B cell (primary cell): ENCODE results near the gene KLHL42. TPM values are rescaled to one million over a fixed set of nuclear protein-coding genes. Genes with fewer than 3 reads are reported as not detected.

Experiments used
- ATAC-seq: fragments of 200-7000 bp; cut with Tn5 transposase; one replicate; pipeline ENCODE4 v1.10.0; 2021; ENCODE audit warnings: low read depth, mild to moderate bottlenecking, moderate number of reproducible peaks, moderate library complexity
- CTCF ChIA-PET: fragments of 350-600 bp; sonication (Branson Sonifier 250); formaldehyde crosslinking; loops from one replicate; lab custom pipeline; 2021; ENCODE audit warnings: antibody characterized with exemption, inconsistent platforms; lab: Charles Lee
- POLR2A ChIA-PET: fragments of 350-600 bp; sonication (Branson Sonifier 250); formaldehyde crosslinking; loops from one replicate; lab custom pipeline; 2021; ENCODE audit warnings: antibody characterized with exemption; lab: Charles Lee
- DNase-seq: peaks from one replicate; pipeline ENCODE4 v3.0.0; 2013
- H2AFZ ChIP-seq: 2 replicates; pipeline ENCODE4 v1.6.1; 2012; ENCODE audit warnings: mild to moderate bottlenecking, low read depth, low read length; ENCODE audit not compliant: insufficient read depth, poor library complexity, severe bottlenecking
- H3K27ac ChIP-seq, 2 donors: 1 replicate in 1 of 2; 2 replicates in 1 of 2; pipeline ENCODE4 v1.5.1; 2012 to 2013; ENCODE audit warnings: low read length in 2 of 2, mild to moderate bottlenecking in 2 of 2, moderate library complexity in 1 of 2
- H3K27me3 ChIP-seq, 4 experiments: fragments of 200-600 bp in 1 of 4; sonication (generic) in 1 of 4; replicated peaks in 1 of 4; 1 replicate in 2 of 4; 2 replicates in 2 of 4; pipeline versions ENCODE4 v1.6.1 to v1.7.0; 2013 to 2016; ENCODE audit warnings: low read length in 3 of 4, mild to moderate bottlenecking in 2 of 4, mixed read lengths in 1 of 4, moderate library complexity in 1 of 4; ENCODE audit not compliant: insufficient read depth in 4 of 4, control insufficient read depth in 3 of 4; ENCODE audit errors: control extremely low read depth in 1 of 4
- H3K36me3 ChIP-seq, 2 experiments: replicated peaks in 1 of 2; 1 replicate in 1 of 2; 2 replicates in 1 of 2; pipeline versions ENCODE4 v1.6.1 to v1.7.1; 2013; ENCODE audit warnings: low read length in 1 of 2; ENCODE audit not compliant: insufficient read depth in 2 of 2, control insufficient read depth in 1 of 2; ENCODE audit errors: control extremely low read depth in 1 of 2, extremely low read depth in 1 of 2
- H3K4me1 ChIP-seq, 2 donors: fragments of 200-600 bp in 1 of 2; sonication (generic) in 1 of 2; 1 replicate in 1 of 2; 2 replicates in 1 of 2; pipeline versions ENCODE4 v1.5.1 to v1.6.1; 2013 to 2017; ENCODE audit warnings: low read length in 2 of 2; ENCODE audit not compliant: control insufficient read depth in 2 of 2, insufficient read depth in 2 of 2
- H3K4me2 ChIP-seq: replicated peaks from 2 replicates; pipeline ENCODE3; 2012; ENCODE audit warnings: mild to moderate bottlenecking, low read depth, low read length; ENCODE audit not compliant: poor library complexity, severe bottlenecking
- H3K4me3 ChIP-seq, 5 experiments: fragments of 200-600 bp in 1 of 5; sonication (generic) in 1 of 5; 1 replicate in 3 of 5; 2 replicates in 2 of 5; pipeline versions ENCODE4 v1.5.1 to v1.7.0; 2011 to 2016; ENCODE audit warnings: low read length in 4 of 5, mild to moderate bottlenecking in 4 of 5, low read depth in 2 of 5, control low read depth in 1 of 5, moderate library complexity in 1 of 5; ENCODE audit not compliant: insufficient read depth in 1 of 5; ENCODE audit errors: control extremely low read depth in 1 of 5, extremely low read depth in 1 of 5
- H3K79me2 ChIP-seq: fragments of 200-600 bp; sonication (generic); one replicate; pipeline ENCODE4 v1.6.0; 2016; ENCODE audit warnings: low read length; ENCODE audit not compliant: control insufficient read depth, insufficient read depth
- H3K9ac ChIP-seq: fragments of 200-600 bp; sonication (generic); 2 replicates; pipeline ENCODE4 v1.6.1; 2017; ENCODE audit warnings: mild to moderate bottlenecking, low read length, moderate library complexity
- H3K9me3 ChIP-seq, 3 donors: one replicate each; pipeline versions ENCODE4 v1.6.1 to v1.7.1; 2013; ENCODE audit warnings: low read length in 2 of 3; ENCODE audit not compliant: control insufficient read depth in 2 of 3, insufficient read depth in 1 of 3; ENCODE audit errors: control extremely low read depth in 1 of 3
- H4K20me1 ChIP-seq: 2 replicates; pipeline ENCODE4 v1.6.0; 2012; ENCODE audit warnings: mild to moderate bottlenecking, low read length; ENCODE audit not compliant: insufficient read depth, control insufficient read depth, poor library complexity, severe bottlenecking
- H3K27ac Mint-ChIP-seq: one replicate; pipeline ENCODE4 v1.8.0; 2021; ENCODE audit warnings: mixed read lengths
- H3K27me3 Mint-ChIP-seq: one replicate; pipeline ENCODE4 v1.8.0; 2021; ENCODE audit warnings: mixed read lengths
- H3K4me1 Mint-ChIP-seq: one replicate; pipeline ENCODE4 v1.8.0; 2021; ENCODE audit warnings: mixed read lengths
- H3K4me3 Mint-ChIP-seq: one replicate; pipeline ENCODE4 v1.8.0; 2021; ENCODE audit warnings: mixed read lengths
- H3K9me3 Mint-ChIP-seq: one replicate; pipeline ENCODE4 v1.8.0; 2022; ENCODE audit warnings: mixed read lengths; ENCODE audit not compliant: insufficient read depth
- CTCF ChIP-seq: fragments of 200-600 bp; IDR thresholded peaks from one replicate; pipeline ENCODE4 v1.8.0; 2022; ENCODE audit warnings: antibody characterized with exemption, mild to moderate bottlenecking
- EZH2 ChIP-seq: IDR thresholded peaks from 2 replicates; pipeline ENCODE4 v1.6.1; 2012; ENCODE audit warnings: borderline replicate concordance, low read depth, mild to moderate bottlenecking, moderate library complexity, low read length; ENCODE audit not compliant: insufficient read depth, poor library complexity, severe bottlenecking
- WGBS: methylation state at CpG from one replicate; pipeline ENCODE4 v1.1.5; 2013; ENCODE audit warnings: missing lambda C conversion rate; ENCODE audit not compliant: insufficient coverage; 5-methylcytosine and 5-hydroxymethylcytosine counted together
- intact Hi-C: fragments of 100-400 bp; cut with micrococcal nuclease; formaldehyde crosslinking; loops from one replicate; pipeline ENCODE4 v1.10.0; 2022
- polyA plus RNA-seq: library from polyadenylated mRNA; depleted of rRNA; stranded (reverse); fragments of >200 nt; gene quantifications from 2 replicates; pipeline ENCODE4 v1.2.3, GENCODE V29; 2012
- total RNA-seq, 2 donors: library from RNA; stranded (reverse); fragments of 120-200 nt in 1 of 2; gene quantifications; 1 replicate in 1 of 2; 2 replicates in 1 of 2; pipeline versions ENCODE4 v1.2.3 to v1.2.4, GENCODE V29; 2013 to 2022

Gene KLHL42
- total and polyA plus RNA-seq, 2 donors (not counting 1 experiment from before 2014, with no cell fraction given) = 11.5 to 20.5 TPM

- CTCF ChIA-PET = no interaction called here
- intact Hi-C loops = no loop called here
- Mint-ChIP-seq H3K9me3 (no peaks in the 10 kb centered on the region), H3K27me3 (peaks cover 9% of the 10 kb centered on the region), H3K4me1 (peaks cover 22% of the 10 kb centered on the region), H3K27ac (no peak overlapping the region), H3K4me3 (no peak overlapping the region)
- H3K9ac ChIP-seq = no peak overlapping the region
- 93% methylated on average over 3 of the region's 7 CpGs for WGBS
- POLR2A ChIA-PET = no interaction called here
- no peaks in the 10 kb centered on the region for H3K79me2 ChIP-seq
- no peaks in the 10 kb centered on the region for H3K27me3 ChIP-seq
- no peaks in the 10 kb centered on the region for H3K9me3 ChIP-seq
- H3K4me2 ChIP-seq = no peak overlapping the region
- TF ChIP-seq EZH2 = no peak
- TF ChIP-seq CTCF = no peak
- no peaks in the 10 kb centered on the region for H3K36me3 ChIP-seq
- H4K20me1 ChIP-seq = no peaks in the 10 kb centered on the region
- DNase-seq = no peak
- H3K4me1 ChIP-seq = peaks cover 3 to 10% of the 10 kb centered on the region in 2 donors
- no peak overlapping the region for H2AFZ ChIP-seq
- no peak for ATAC-seq
- no peak overlapping the region for H3K4me3 ChIP-seq
- H3K27ac ChIP-seq = no peak overlapping the region
These were observed 38.4 kb downstream of the KLHL42 start for GRCh38 chr12:27818401-27818918.

- H3K4me1 ChIP-seq = peaks cover 3 to 20% of the 10 kb centered on the region in 2 donors
- 100% methylated on average over 2 of the region's 5 CpGs for whole genome bisulfite sequencing
- TF ChIP-seq EZH2 = no peak
- TF ChIP-seq CTCF = no peak
- H3K9ac ChIP-seq = no peak overlapping the region
- Mint-ChIP-seq H3K27me3 (peaks cover 9% of the 10 kb centered on the region), H3K4me3 (no peak overlapping the region), H3K9me3 (no peaks in the 10 kb centered on the region), H3K4me1 (peaks cover 35% of the 10 kb centered on the region), H3K27ac (no peak overlapping the region)
- CTCF ChIA-PET = interaction anchor here (0.8 to 3.4 kb wide), 14 partner anchors 10 to 120 kb away, joined by 3 to 26 read pairs (median 4); no protein-coding TSS in a partner anchor
- no peak for ATAC-seq
- intact Hi-C loops = no loop called here
- no peaks in the 10 kb centered on the region for H3K9me3 ChIP-seq
- no peaks in the 10 kb centered on the region for H3K79me2 ChIP-seq
- DNase-seq = no peak
- POLR2A ChIA-PET = no interaction called here
- no peak overlapping the region for H2AFZ ChIP-seq
- no peak overlapping the region for H3K4me2 ChIP-seq
- no peak overlapping the region for H3K27ac ChIP-seq
- no peaks in the 10 kb centered on the region for H3K27me3 ChIP-seq
- no peak overlapping the region for H3K4me3 ChIP-seq
- no peaks in the 10 kb centered on the region for H3K36me3 ChIP-seq
- H4K20me1 ChIP-seq = no peaks in the 10 kb centered on the region
These were observed 40.5 kb downstream of the KLHL42 start for GRCh38 chr12:27820564-27820963.
